ENCODE results near the gene RBM23. TPM values are rescaled to one million over a fixed set of nuclear protein-coding genes. Genes with fewer than 3 reads are reported as not detected.

RBM23 gene
- polyA plus RNA-seq, 1 donor from 2014 or later = 83.7 TPM

DNA sequence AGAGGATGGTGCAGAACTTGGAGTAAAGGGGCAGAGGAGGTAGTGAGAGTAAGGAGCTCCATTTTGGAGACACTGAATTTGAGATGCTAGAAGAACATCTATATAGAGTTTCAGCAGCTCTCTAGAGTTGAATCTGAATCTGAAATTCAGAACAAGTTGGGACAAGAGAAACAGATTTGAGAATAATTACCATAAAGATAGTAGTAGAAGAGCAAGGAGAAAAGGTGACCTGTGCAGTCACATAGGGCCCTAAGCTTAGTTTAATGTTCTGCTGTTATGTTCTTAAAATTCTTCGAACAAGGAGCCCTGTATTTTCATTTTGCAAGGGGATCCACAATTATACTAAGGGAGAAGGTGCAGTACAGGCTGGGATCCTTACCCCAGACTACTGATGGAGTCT, 28.5 kb downstream of the RBM23 start:
- Histone ChIP-seq H3K9me2 (ENCODE audit: insufficient read depth, low read length) (no peaks in the 10 kb centered on the region), H4K20me1 (ENCODE audit: insufficient read depth) (no peaks in the 10 kb centered on the region), H3K9me3 (ENCODE audit: low read length) (no peaks in the 10 kb centered on the region), H3K4me2 (ENCODE audit: low read length) (no peak overlapping the region), H3K79me2 (replicated peaks; ENCODE audit: insufficient read depth, low read length) (peaks cover 9% of the 10 kb centered on the region), H3F3A (ENCODE audit: insufficient read depth, low read length, poor library complexity, severe bottlenecking) (no peaks in the 10 kb centered on the region), H2AFZ (ENCODE audit: low read depth, low read length) (no peak overlapping the region), H3K9ac (ENCODE audit: low read length) (no peak overlapping the region), H3K27me3 (ENCODE audit: insufficient read depth, low read depth, low read length) (no peaks in the 10 kb centered on the region), H3K27ac (ENCODE audit: low read length) (no peak overlapping the region), H3K4me3 (ENCODE audit: low read length) (no peak overlapping the region), H3K36me3 (ENCODE audit: insufficient read depth, low read length) (no peaks in the 10 kb centered on the region)
- no peak for TF ChIP-seq POLR2AphosphoS5 (IDR thresholded peaks at IDR 0.05)
- TF ChIP-seq, protein P1, sequence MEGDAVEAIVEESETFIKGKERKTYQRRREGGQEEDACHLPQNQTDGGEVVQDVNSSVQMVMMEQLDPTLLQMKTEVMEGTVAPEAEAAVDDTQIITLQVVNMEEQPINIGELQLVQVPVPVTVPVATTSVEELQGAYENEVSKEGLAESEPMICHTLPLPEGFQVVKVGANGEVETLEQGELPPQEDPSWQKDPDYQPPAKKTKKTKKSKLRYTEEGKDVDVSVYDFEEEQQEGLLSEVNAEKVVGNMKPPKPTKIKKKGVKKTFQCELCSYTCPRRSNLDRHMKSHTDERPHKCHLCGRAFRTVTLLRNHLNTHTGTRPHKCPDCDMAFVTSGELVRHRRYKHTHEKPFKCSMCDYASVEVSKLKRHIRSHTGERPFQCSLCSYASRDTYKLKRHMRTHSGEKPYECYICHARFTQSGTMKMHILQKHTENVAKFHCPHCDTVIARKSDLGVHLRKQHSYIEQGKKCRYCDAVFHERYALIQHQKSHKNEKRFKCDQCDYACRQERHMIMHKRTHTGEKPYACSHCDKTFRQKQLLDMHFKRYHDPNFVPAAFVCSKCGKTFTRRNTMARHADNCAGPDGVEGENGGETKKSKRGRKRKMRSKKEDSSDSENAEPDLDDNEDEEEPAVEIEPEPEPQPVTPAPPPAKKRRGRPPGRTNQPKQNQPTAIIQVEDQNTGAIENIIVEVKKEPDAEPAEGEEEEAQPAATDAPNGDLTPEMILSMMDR (IDR thresholded peaks at IDR 0.05; ENCODE audit: poor library complexity, severe bottlenecking) = no peak
- no peak for TF ChIP-seq RAD21 (conservative IDR thresholded peaks at IDR 0.05)
- TF ChIP-seq SMC3 (conservative IDR thresholded peaks at IDR 0.05; ENCODE audit: poor library complexity) = no peak
- TF ChIP-seq TAF1 (IDR thresholded peaks at IDR 0.05; ENCODE audit: low read depth) = no peak
- TF ChIP-seq, protein P2, sequence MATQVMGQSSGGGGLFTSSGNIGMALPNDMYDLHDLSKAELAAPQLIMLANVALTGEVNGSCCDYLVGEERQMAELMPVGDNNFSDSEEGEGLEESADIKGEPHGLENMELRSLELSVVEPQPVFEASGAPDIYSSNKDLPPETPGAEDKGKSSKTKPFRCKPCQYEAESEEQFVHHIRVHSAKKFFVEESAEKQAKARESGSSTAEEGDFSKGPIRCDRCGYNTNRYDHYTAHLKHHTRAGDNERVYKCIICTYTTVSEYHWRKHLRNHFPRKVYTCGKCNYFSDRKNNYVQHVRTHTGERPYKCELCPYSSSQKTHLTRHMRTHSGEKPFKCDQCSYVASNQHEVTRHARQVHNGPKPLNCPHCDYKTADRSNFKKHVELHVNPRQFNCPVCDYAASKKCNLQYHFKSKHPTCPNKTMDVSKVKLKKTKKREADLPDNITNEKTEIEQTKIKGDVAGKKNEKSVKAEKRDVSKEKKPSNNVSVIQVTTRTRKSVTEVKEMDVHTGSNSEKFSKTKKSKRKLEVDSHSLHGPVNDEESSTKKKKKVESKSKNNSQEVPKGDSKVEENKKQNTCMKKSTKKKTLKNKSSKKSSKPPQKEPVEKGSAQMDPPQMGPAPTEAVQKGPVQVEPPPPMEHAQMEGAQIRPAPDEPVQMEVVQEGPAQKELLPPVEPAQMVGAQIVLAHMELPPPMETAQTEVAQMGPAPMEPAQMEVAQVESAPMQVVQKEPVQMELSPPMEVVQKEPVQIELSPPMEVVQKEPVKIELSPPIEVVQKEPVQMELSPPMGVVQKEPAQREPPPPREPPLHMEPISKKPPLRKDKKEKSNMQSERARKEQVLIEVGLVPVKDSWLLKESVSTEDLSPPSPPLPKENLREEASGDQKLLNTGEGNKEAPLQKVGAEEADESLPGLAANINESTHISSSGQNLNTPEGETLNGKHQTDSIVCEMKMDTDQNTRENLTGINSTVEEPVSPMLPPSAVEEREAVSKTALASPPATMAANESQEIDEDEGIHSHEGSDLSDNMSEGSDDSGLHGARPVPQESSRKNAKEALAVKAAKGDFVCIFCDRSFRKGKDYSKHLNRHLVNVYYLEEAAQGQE (IDR thresholded peaks at IDR 0.05; ENCODE audit: borderline replicate concordance) = no peak
- no peak for TF ChIP-seq EP300 (conservative IDR thresholded peaks at IDR 0.05; ENCODE audit: poor library complexity, severe bottlenecking)
- no peak for TF ChIP-seq EZH2 (IDR thresholded peaks at IDR 0.05; ENCODE audit: borderline replicate concordance, insufficient read depth, low read length, poor library complexity, severe bottlenecking)
- no peak for TF ChIP-seq MXI1 (conservative IDR thresholded peaks at IDR 0.05; ENCODE audit: poor library complexity, severe bottlenecking)

DNA sequence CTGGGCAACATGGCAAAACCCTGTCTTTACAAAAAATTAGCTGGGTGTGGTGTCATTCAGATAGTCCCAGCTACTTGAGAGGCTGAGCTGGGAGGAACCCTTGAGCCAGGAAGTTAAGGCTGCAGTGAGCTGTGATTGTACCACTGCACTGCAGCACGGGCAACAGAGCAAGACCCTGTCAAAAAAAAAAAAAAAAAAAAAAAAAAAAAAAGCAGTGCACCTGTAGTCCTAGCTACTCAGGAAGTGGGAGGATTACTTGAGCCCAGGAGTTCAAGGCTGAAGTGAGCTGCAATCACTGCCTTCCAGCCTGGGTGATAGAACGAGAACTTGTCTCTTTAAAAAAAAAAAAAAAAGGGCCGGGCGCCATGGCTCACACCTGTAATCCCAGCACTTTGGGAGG, 30.3 kb downstream of the RBM23 start:
- H3K27me3 ChIP-seq (ENCODE audit: insufficient read depth, low read depth, low read length) = no peaks in the 10 kb centered on the region
- no peaks in the 10 kb centered on the region for H3K36me3 ChIP-seq (ENCODE audit: insufficient read depth, low read length)
- H3F3A ChIP-seq (ENCODE audit: insufficient read depth, low read length, poor library complexity, severe bottlenecking) = peaks cover 4% of the 10 kb centered on the region
- peaks cover 24% of the 10 kb centered on the region for H3K79me2 ChIP-seq (replicated peaks; ENCODE audit: insufficient read depth, low read length)
- no peak overlapping the region for H3K4me2 ChIP-seq (ENCODE audit: low read length)
- H3K9me3 ChIP-seq (ENCODE audit: low read length) = no peaks in the 10 kb centered on the region
- H3K27ac ChIP-seq (ENCODE audit: low read length) = no peak overlapping the region
- H3K9ac ChIP-seq (ENCODE audit: low read length) = no peak overlapping the region
- H2AFZ ChIP-seq (ENCODE audit: low read depth, low read length) = no peak overlapping the region
- TF ChIP-seq RAD21 (conservative IDR thresholded peaks at IDR 0.05) = no peak
- TF ChIP-seq, protein P2 (IDR thresholded peaks at IDR 0.05; ENCODE audit: borderline replicate concordance) = no peak
- TF ChIP-seq MXI1 (conservative IDR thresholded peaks at IDR 0.05; ENCODE audit: poor library complexity, severe bottlenecking) = no peak
- TF ChIP-seq, protein P1 (IDR thresholded peaks at IDR 0.05; ENCODE audit: poor library complexity, severe bottlenecking) = no peak
- TF ChIP-seq SMC3 (conservative IDR thresholded peaks at IDR 0.05; ENCODE audit: poor library complexity) = no peak
- TF ChIP-seq EZH2 (IDR thresholded peaks at IDR 0.05; ENCODE audit: borderline replicate concordance, insufficient read depth, low read length, poor library complexity, severe bottlenecking) = no peak
- TF ChIP-seq POLR2AphosphoS5 (IDR thresholded peaks at IDR 0.05) = no peak
- no peak for TF ChIP-seq EP300 (conservative IDR thresholded peaks at IDR 0.05; ENCODE audit: poor library complexity, severe bottlenecking)
- no peak for TF ChIP-seq TAF1 (IDR thresholded peaks at IDR 0.05; ENCODE audit: low read depth)
- H4K20me1 ChIP-seq (ENCODE audit: insufficient read depth) = no peaks in the 10 kb centered on the region
- H3K9me2 ChIP-seq (ENCODE audit: insufficient read depth, low read length) = no peaks in the 10 kb centered on the region
- no peak overlapping the region for H3K4me3 ChIP-seq (ENCODE audit: low read length)
